ENCODE results near the gene FRK. TPM values are rescaled to one million over a fixed set of nuclear protein-coding genes. Genes with fewer than 3 reads are reported as not detected.

The FRK gene
- total and polyA plus RNA-seq, 2 donors from 2014 or later: 5.9 to 25.0 TPM

- TF ChIP-seq CTCF (IDR thresholded peaks at IDR 0.05; ENCODE audit: borderline replicate concordance, extremely low read depth, insufficient read depth): no peak
- Histone ChIP-seq H3K4me3 (ENCODE audit: low read length in 3 of 3) (no peak overlapping the region), H3K36me3 (ENCODE audit: control insufficient read depth in 2 of 3, insufficient read depth in 3 of 3, low read length in 3 of 3) (no peaks in the 10 kb centered on the region), H3K27ac (ENCODE audit: low read depth in 2 of 2, low read length in 2 of 2) (no peak overlapping the region), H3K9ac (ENCODE audit: low read length in 3 of 3) (no peak overlapping the region), H3K9me3 (ENCODE audit: control insufficient read depth in 2 of 3, insufficient read depth in 1 of 3, low read length in 3 of 3) (no peaks in the 10 kb centered on the region), H3K27me3 (ENCODE audit: control insufficient read depth, insufficient read depth, low read length) (no peaks in the 10 kb centered on the region), H3K4me1 (ENCODE audit: control insufficient read depth in 2 of 3, insufficient read depth in 2 of 3, low read depth in 1 of 3, low read length in 3 of 3) (no peaks in the 10 kb centered on the region)
- DNase-seq (no peak), FAIRE-seq (no peak)
- intact Hi-C loops (cut with DNase I): no loop called here
Observed at GRCh38 chr6:116070101-116070500, 9.4 kb upstream of the FRK start.

- H3K27ac ChIP-seq (ENCODE audit: low read depth in 2 of 2, low read length in 2 of 2): no peak overlapping the region
- peaks cover 0 to under 1% (median 0%) of the 10 kb centered on the region in 3 donors for H3K4me1 ChIP-seq (ENCODE audit: control insufficient read depth in 2 of 3, insufficient read depth in 2 of 3, low read depth in 1 of 3, low read length in 3 of 3)
- FAIRE-seq (no peak), DNase-seq (no peak)
- no peak overlapping the region for H3K9ac ChIP-seq (ENCODE audit: low read length in 3 of 3)
- H3K4me3 ChIP-seq (ENCODE audit: low read length in 3 of 3): no peak overlapping the region
- no peaks in the 10 kb centered on the region for H3K27me3 ChIP-seq (ENCODE audit: control insufficient read depth, insufficient read depth, low read length)
- intact Hi-C loops (cut with DNase I): no loop called here
- no peaks in the 10 kb centered on the region for H3K36me3 ChIP-seq (ENCODE audit: control insufficient read depth in 2 of 3, insufficient read depth in 3 of 3, low read length in 3 of 3)
- no peaks in the 10 kb centered on the region for H3K9me3 ChIP-seq (ENCODE audit: control insufficient read depth in 2 of 3, insufficient read depth in 1 of 3, low read length in 3 of 3)
- TF ChIP-seq CTCF (IDR thresholded peaks at IDR 0.05; ENCODE audit: borderline replicate concordance, extremely low read depth, insufficient read depth): no peak
Observed at GRCh38 chr6:116066789-116067188, 6.1 kb upstream of the FRK start.

GRCh38 chr6:116064666-116065065, 4.0 kb upstream of the FRK start:
- Histone ChIP-seq H3K4me3 (ENCODE audit: low read length in 3 of 3) (no peak overlapping the region), H3K27ac (ENCODE audit: low read depth in 2 of 2, low read length in 2 of 2) (no peak overlapping the region), H3K4me1 (ENCODE audit: control insufficient read depth in 2 of 3, insufficient read depth in 2 of 3, low read depth in 1 of 3, low read length in 3 of 3) (peaks cover 0 to 9% (median 2%) of the 10 kb centered on the region in 3 donors), H3K36me3 (ENCODE audit: control insufficient read depth in 2 of 3, insufficient read depth in 3 of 3, low read length in 3 of 3) (no peaks in the 10 kb centered on the region), H3K9ac (ENCODE audit: low read length in 3 of 3) (no peak overlapping the region), H3K27me3 (ENCODE audit: control insufficient read depth, insufficient read depth, low read length) (no peaks in the 10 kb centered on the region), H3K9me3 (ENCODE audit: control insufficient read depth in 2 of 3, insufficient read depth in 1 of 3, low read length in 3 of 3) (no peaks in the 10 kb centered on the region)
- TF ChIP-seq CTCF (IDR thresholded peaks at IDR 0.05; ENCODE audit: borderline replicate concordance, extremely low read depth, insufficient read depth): no peak
- no peak for DNase-seq
- no peak for FAIRE-seq
- intact Hi-C loops (cut with DNase I): no loop called here

- no peaks in the 10 kb centered on the region for H3K36me3 ChIP-seq (ENCODE audit: control insufficient read depth in 2 of 3, insufficient read depth in 3 of 3, low read length in 3 of 3)
- DNase-seq (no peak), FAIRE-seq (no peak)
- no peaks in the 10 kb centered on the region for H3K9me3 ChIP-seq (ENCODE audit: control insufficient read depth in 2 of 3, insufficient read depth in 1 of 3, low read length in 3 of 3)
- peaks cover 0 to 9% (median 2%) of the 10 kb centered on the region in 3 donors for H3K4me1 ChIP-seq (ENCODE audit: control insufficient read depth in 2 of 3, insufficient read depth in 2 of 3, low read depth in 1 of 3, low read length in 3 of 3)
- H3K9ac ChIP-seq (ENCODE audit: low read length in 3 of 3): no peak overlapping the region
- no peak for TF ChIP-seq CTCF (IDR thresholded peaks at IDR 0.05; ENCODE audit: borderline replicate concordance, extremely low read depth, insufficient read depth)
- no peaks in the 10 kb centered on the region for H3K27me3 ChIP-seq (ENCODE audit: control insufficient read depth, insufficient read depth, low read length)
- H3K4me3 ChIP-seq (ENCODE audit: low read length in 3 of 3): no peak overlapping the region
- no peak overlapping the region for H3K27ac ChIP-seq (ENCODE audit: low read depth in 2 of 2, low read length in 2 of 2)
- intact Hi-C loops (cut with DNase I): no loop called here
Observed at GRCh38 chr6:116062496-116062895, 1.8 kb upstream of the FRK start.

All from kidney (tissue), 14 donors.